K562 (cell line): ENCODE results near the gene PLA2G2E. TPM values are rescaled to one million over a fixed set of nuclear protein-coding genes. Genes with fewer than 3 reads are reported as not detected.

Source experiments
- CCNT2 ChIP-seq: IDR thresholded peaks from 2 replicates; pipeline ENCODE4 v1.6.1; 2011; ENCODE audit warnings: borderline replicate concordance, low read depth, mild to moderate bottlenecking, moderate library complexity, mixed read lengths, low read length; ENCODE audit not compliant: insufficient read length; ENCODE audit errors: extremely low read depth
- E2F8 ChIP-seq: fragments of 450-650 bp; IDR thresholded peaks from 2 replicates; pipeline ENCODE4 v1.7.1; 2018; ENCODE audit warnings: mild to moderate bottlenecking, low read depth; ENCODE audit not compliant: partially characterized antibody
- E4F1 ChIP-seq: fragments of 250-450 bp; sonication (Bioruptor Pico); IDR thresholded peaks from 2 replicates; pipeline ENCODE4 v1.5.0; 2021; ENCODE audit warnings: mild to moderate bottlenecking, borderline replicate concordance
- HLTF ChIP-seq: fragments of 450-650 bp; IDR thresholded peaks from 2 replicates; pipeline ENCODE4 v1.6.1; 2016
- HMBOX1 ChIP-seq: sonication (generic); IDR thresholded peaks from 2 replicates; pipeline ENCODE4 v1.6.1; 2016
- KAT2B ChIP-seq: IDR thresholded peaks from one replicate; pipeline ENCODE4 v1.6.1; 2012; ENCODE audit warnings: low read depth, mild to moderate bottlenecking, control low read depth, inconsistent platforms, low read length, moderate library complexity
- KHSRP ChIP-seq: fragments of 450-650 bp; IDR thresholded peaks from 2 replicates; pipeline ENCODE4 v1.6.1; 2017
- MTA1 ChIP-seq: fragments of 450-650 bp; IDR thresholded peaks from 2 replicates; pipeline ENCODE4 v1.6.1; 2017; ENCODE audit warnings: borderline replicate concordance
- NR3C1 ChIP-seq: sonication (generic); formaldehyde crosslinking; IDR thresholded peaks from 2 replicates; pipeline ENCODE4 v1.8.1; 2022; ENCODE audit warnings: missing genetic modification reagents
- NR4A1 ChIP-seq, 2 experiments: fragments of 250-450 bp in 1 of 2; fragments of 450-650 bp in 1 of 2; sonication (Bioruptor Pico) in 1 of 2; IDR thresholded peaks; 2 replicates each; pipeline versions ENCODE4 v1.4.0 to v1.6.1; 2016 to 2020; ENCODE audit warnings: mild to moderate bottlenecking in 2 of 2, missing compliant biosample characterization in 1 of 2, missing genetic modification characterization in 1 of 2, moderate library complexity in 1 of 2
- PRMT5 ChIP-seq: sonication (generic); formaldehyde crosslinking; IDR thresholded peaks from 2 replicates; pipeline ENCODE4 v1.5.0; 2020; ENCODE audit warnings: missing genetic modification reagents
- RBFOX2 ChIP-seq: fragments of 200-400 bp; formaldehyde crosslinking; IDR thresholded peaks from 2 replicates; pipeline ENCODE4 v1.6.1; 2017; ENCODE audit warnings: low read depth, mild to moderate bottlenecking, low read length, moderate library complexity
- SP1 ChIP-seq: sonication (generic); formaldehyde crosslinking; IDR thresholded peaks from 2 replicates; pipeline ENCODE4 v1.8.1; 2022; ENCODE audit warnings: mild to moderate bottlenecking, missing genetic modification reagents
- ZNF551 ChIP-seq: fragments of 250-450 bp; sonication (Bioruptor Pico); IDR thresholded peaks from 2 replicates; pipeline ENCODE4 v1.5.0; 2021; ENCODE audit warnings: mild to moderate bottlenecking, moderate library complexity
- polyA plus RNA-seq, 8 experiments: library from polyadenylated mRNA; depleted of rRNA in 4 of 8; stranded (reverse) in 5 of 8; unstranded in 3 of 8; fragments of >200 nt; fragmentation: Nextera tagmentation in 2 of 8; fragmentation: Illumina TruSeq in 1 of 8; extraction: Ambion mirVana in 2 of 8; extraction: Trizol in 1 of 8; gene quantifications; 2 replicates each; pipeline versions ENCODE4 v1.2.1 to v1.2.3, GENCODE V29; 2011 to 2014; ENCODE audit warnings: inconsistent platforms in 1 of 8, missing spikeins in 1 of 8
- total RNA-seq, 7 experiments: library from RNA; depleted of rRNA in 6 of 7; stranded (reverse); fragments of >200 nt in 6 of 7; fragmentation: Illumina TruSeq in 2 of 7; extraction: Trizol in 2 of 7; gene quantifications; 2 replicates each; pipeline versions ENCODE4 v1.2.1 to v1.2.3, GENCODE V29; 2011 to 2021; ENCODE audit warnings: low replicate concordance in 1 of 7
- TF ChIP-seq, protein P1 (sequence below): IDR thresholded peaks from 2 replicates; pipeline ENCODE4 v1.6.1; 2012; ENCODE audit warnings: low read depth, low read length, improper control_type of control experiment, borderline replicate concordance

The PLA2G2E gene
- total and polyA plus RNA-seq, 9 of the 15 experiments (the other 6 are each of a cell fraction or from before 2014, with no cell fraction given): not detected

GRCh38 chr1:19882111-19883071, 41.0 kb downstream of the PLA2G2E start, which contains the start of gene OTUD3 (continued):
- TF ChIP-seq CCNT2: peak; percentile 50
- TF ChIP-seq ZNF551: no peak
- TF ChIP-seq NR3C1 (CRISPR knock-in tag): no peak
- TF ChIP-seq, protein P1, sequence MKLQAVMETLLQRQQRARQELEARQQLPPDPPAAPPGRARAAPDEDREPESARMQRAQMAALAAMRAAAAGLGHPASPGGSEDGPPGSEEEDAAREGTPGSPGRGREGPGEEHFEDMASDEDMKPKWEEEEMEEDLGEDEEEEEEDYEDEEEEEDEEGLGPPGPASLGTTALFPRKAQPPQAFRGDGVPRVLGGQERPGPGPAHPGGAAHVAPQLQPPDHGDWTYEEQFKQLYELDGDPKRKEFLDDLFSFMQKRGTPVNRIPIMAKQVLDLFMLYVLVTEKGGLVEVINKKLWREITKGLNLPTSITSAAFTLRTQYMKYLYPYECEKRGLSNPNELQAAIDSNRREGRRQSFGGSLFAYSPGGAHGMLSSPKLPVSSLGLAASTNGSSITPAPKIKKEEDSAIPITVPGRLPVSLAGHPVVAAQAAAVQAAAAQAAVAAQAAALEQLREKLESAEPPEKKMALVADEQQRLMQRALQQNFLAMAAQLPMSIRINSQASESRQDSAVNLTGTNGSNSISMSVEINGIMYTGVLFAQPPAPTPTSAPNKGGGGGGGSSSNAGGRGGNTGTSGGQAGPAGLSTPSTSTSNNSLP: peak; percentile 49; the same call in 1 of the 2 replicates
- TF ChIP-seq HMBOX1: no peak
- peak; percentile 94 for TF ChIP-seq RBFOX2
- TF ChIP-seq NR4A1 (CRISPR knock-in tag; IDR thresholded peaks at IDR 0.05): 0 out of 2 replicates have a peak, but pooled peaks have one; percentile 70
- no peak for TF ChIP-seq NR4A1 (tag; IDR thresholded peaks at IDR 0.05)
- TF ChIP-seq KAT2B: no peak
- TF ChIP-seq PRMT5 (CRISPR knock-in tag): 0 out of 2 replicates have a peak, but pooled peaks have one; percentile 44
- TF ChIP-seq E4F1 (CRISPR knock-in tag): no peak
- TF ChIP-seq MTA1: no peak
- no peak for TF ChIP-seq HLTF
- TF ChIP-seq SP1: peak; percentile 85
- no peak for TF ChIP-seq KHSRP
- peak; percentile 25 for TF ChIP-seq E2F8
